Immature natural killer cell (primary cell): ENCODE measurements around the gene CGB1. TPM values are rescaled to one million over a fixed set of nuclear protein-coding genes. Genes with fewer than 3 reads are reported as not detected.
"Not testable (repeated sequence)": the region's sequence is repeated elsewhere in the genome, so short reads cannot be mapped to it uniquely, and the experiment has no call there.

ENCODE experiments used
- DNase-seq, 3 donors: peaks; one replicate each; pipeline ENCODE4 v3.0.0; 2022; ENCODE audit warnings: mixed read lengths in 1 of 3
- H3K27ac Mint-ChIP-seq, 6 donors: one replicate each; pipeline ENCODE4 v1.8.0; 2020; ENCODE audit warnings: mixed read lengths in 6 of 6, mild to moderate bottlenecking in 5 of 6, inconsistent platforms in 4 of 6, moderate library complexity in 3 of 6
- H3K27me3 Mint-ChIP-seq, 3 donors: one replicate each; pipeline ENCODE4 v1.8.0; 2020 to 2021; ENCODE audit warnings: low read depth in 3 of 3, mild to moderate bottlenecking in 3 of 3, mixed read lengths in 3 of 3, moderate library complexity in 3 of 3, inconsistent platforms in 1 of 3
- H3K36me3 Mint-ChIP-seq, 3 donors: one replicate each; pipeline ENCODE4 v1.8.0; 2020; ENCODE audit warnings: mixed read lengths in 3 of 3, inconsistent platforms in 2 of 3, mild to moderate bottlenecking in 2 of 3
- H3K4me1 Mint-ChIP-seq, 2 donors: one replicate each; pipeline ENCODE4 v1.8.0; 2020; ENCODE audit warnings: inconsistent platforms in 2 of 2, mild to moderate bottlenecking in 2 of 2, mixed read lengths in 2 of 2, moderate library complexity in 1 of 2
- H3K4me3 Mint-ChIP-seq, 5 donors: one replicate each; pipeline ENCODE4 v1.8.0; 2020; ENCODE audit warnings: mild to moderate bottlenecking in 5 of 5, mixed read lengths in 5 of 5, inconsistent platforms in 3 of 5, moderate library complexity in 3 of 5
- H3K9me3 Mint-ChIP-seq, 6 donors: one replicate each; pipeline ENCODE4 v1.8.0; 2020; ENCODE audit warnings: mild to moderate bottlenecking in 6 of 6, mixed read lengths in 6 of 6, inconsistent platforms in 4 of 6, moderate library complexity in 3 of 6
- polyA plus RNA-seq, 3 donors: library from polyadenylated mRNA; unstranded; fragments of 300-500 nt; fragmentation: Illumina TruSeq; gene quantifications; one replicate each; pipeline ENCODE4 v1.2.3, GENCODE V29; 2021

The CGB1 gene
- polyA plus RNA-seq, 3 donors from 2014 or later = not detected

- Mint-ChIP-seq H3K27ac (no peak overlapping the region), H3K4me1 (peaks cover 7 to 9% of the 10 kb centered on the region in 2 donors), H3K4me3 (no peak overlapping the region), H3K36me3 (peaks cover 0 to 6% (median 0%) of the 10 kb centered on the region in 3 donors), H3K27me3 (peaks cover 11 to 30% (median 14%) of the 10 kb centered on the region in 3 donors), H3K9me3 (peaks cover 0 to 13% (median 0%) of the 10 kb centered on the region in 6 donors)
- DNase-seq = no peak
Observed at GRCh38 chr19:49067554-49067953, 30.9 kb upstream of the CGB1 start.

GRCh38 chr19:49065905-49066512 is 29.3 kb upstream of the CGB1 start:
- H3K36me3 Mint-ChIP-seq = peaks cover 0 to 6% (median 1%) of the 10 kb centered on the region in 3 donors
- no peak overlapping the region for H3K4me3 Mint-ChIP-seq
- H3K27me3 Mint-ChIP-seq = peaks cover 11 to 30% (median 14%) of the 10 kb centered on the region in 3 donors
- peaks cover 0 to 13% (median 0%) of the 10 kb centered on the region in 6 donors for H3K9me3 Mint-ChIP-seq
- no peak overlapping the region for H3K27ac Mint-ChIP-seq
- DNase-seq = no peak
- peaks cover 4 to 6% of the 10 kb centered on the region in 2 donors for H3K4me1 Mint-ChIP-seq

- H3K36me3 Mint-ChIP-seq = peaks cover 0 to 4% (median 0%) of the 10 kb centered on the region in 3 donors
- no peaks in the 10 kb centered on the region for H3K4me1 Mint-ChIP-seq
- DNase-seq = no peak
- no peak within 1 kb of the TSS for H3K27ac Mint-ChIP-seq
- peaks cover 0 to 7% (median 0%) of the 10 kb centered on the region in 6 donors for H3K9me3 Mint-ChIP-seq
- peaks cover 10 to 24% (median 14%) of the 10 kb centered on the region in 3 donors for H3K27me3 Mint-ChIP-seq
- H3K4me3 Mint-ChIP-seq = no peak within 1 kb of the TSS
Observed at GRCh38 chr19:49064768-49065611, 28.3 kb upstream of the CGB1 start, which contains the start of gene NTF4. NTF4 (minus strand) TSS chr19:49064818; CDS start chr19:49061997, 2,821 bp downstream.

GRCh38 chr19:49064029-49064629 is 27.4 kb upstream of the CGB1 start:
- Mint-ChIP-seq H3K4me3 (no peak overlapping the region), H3K9me3 (peaks cover 0 to 2% (median 0%) of the 10 kb centered on the region in 6 donors), H3K27ac (no peak overlapping the region), H3K4me1 (no peaks in the 10 kb centered on the region), H3K36me3 (peaks cover 0 to 4% (median 4%) of the 10 kb centered on the region in 3 donors), H3K27me3 (peaks cover 9 to 24% (median 12%) of the 10 kb centered on the region in 3 donors)
- DNase-seq = no peak

GRCh38 chr19:49061445-49061844 is 24.8 kb upstream of the CGB1 start:
- peaks cover 19 to 21% (median 19%) of the 10 kb centered on the region in 3 donors for H3K27me3 Mint-ChIP-seq
- peak in 1 of 3 donors; percentile 12 for DNase-seq
- peaks cover 0 to 5% (median 4%) of the 10 kb centered on the region in 3 donors for H3K36me3 Mint-ChIP-seq

GRCh38 chr19:49061000-49061399 is 24.3 kb upstream of the CGB1 start:
- Mint-ChIP-seq H3K9me3 (peaks cover 0 to 2% (median 0%) of the 10 kb centered on the region in 6 donors), H3K4me3 (no peak overlapping the region), H3K27ac (no peak overlapping the region), H3K4me1 (peaks cover 18 to 20% of the 10 kb centered on the region in 2 donors), H3K27me3 (peaks cover 15 to 19% (median 16%) of the 10 kb centered on the region in 3 donors), H3K36me3 (peaks cover 0 to 5% (median 4%) of the 10 kb centered on the region in 3 donors)
- DNase-seq = no peak

More at GRCh38 chr19:49061445-49061844, 24.8 kb upstream of the CGB1 start:
- Mint-ChIP-seq H3K4me1 (peaks cover 16 to 17% of the 10 kb centered on the region in 2 donors), H3K27ac (no peak overlapping the region), H3K4me3 (no peak overlapping the region), H3K9me3 (peaks cover 0 to 2% (median 0%) of the 10 kb centered on the region in 6 donors)

GRCh38 chr19:49059053-49059452 is 22.4 kb upstream of the CGB1 start:
- no peak overlapping the region for H3K27ac Mint-ChIP-seq
- peak overlapping the region in 1 of 5 donors; percentile 10 for H3K4me3 Mint-ChIP-seq
- peaks cover 10 to 16% (median 15%) of the 10 kb centered on the region in 3 donors for H3K27me3 Mint-ChIP-seq
- DNase-seq = no peak
- no peaks in the 10 kb centered on the region for H3K9me3 Mint-ChIP-seq
- peaks cover 0 to 5% (median 4%) of the 10 kb centered on the region in 3 donors for H3K36me3 Mint-ChIP-seq
- peaks cover 18 to 20% of the 10 kb centered on the region in 2 donors for H3K4me1 Mint-ChIP-seq

GRCh38 chr19:49058562-49058961 is 21.9 kb upstream of the CGB1 start:
- Mint-ChIP-seq H3K9me3 (no peaks in the 10 kb centered on the region), H3K27ac (no peak overlapping the region), H3K4me1 (peaks cover 18 to 20% of the 10 kb centered on the region in 2 donors), H3K36me3 (peaks cover 0 to 5% (median 4%) of the 10 kb centered on the region in 3 donors), H3K4me3 (no peak overlapping the region), H3K27me3 (peaks cover 10 to 20% (median 15%) of the 10 kb centered on the region in 3 donors)
- no peak for DNase-seq

- Mint-ChIP-seq H3K4me1 (peaks cover 18 to 20% of the 10 kb centered on the region in 2 donors), H3K9me3 (no peaks in the 10 kb centered on the region), H3K4me3 (peak within 1 kb of the TSS; percentile 81 to 92 (median 89)), H3K36me3 (peaks cover 0 to 5% (median 4%) of the 10 kb centered on the region in 3 donors), H3K27me3 (peaks cover 10 to 20% (median 13%) of the 10 kb centered on the region in 3 donors), H3K27ac (peak within 1 kb of the TSS in 2 of 6 donors; percentile 27 to 46)
- peak in 1 of 3 donors; percentile 19 for DNase-seq
Observed at GRCh38 chr19:49057636-49058234, 21.0 kb upstream of the CGB1 start, which contains the start of gene CGB7. CGB7 (minus strand) TSS chr19:49057749; CDS start chr19:49055375, 2,374 bp downstream.

GRCh38 chr19:49056902-49057596 is 20.4 kb upstream of the CGB1 start:
- Mint-ChIP-seq H3K27me3 (peaks cover 10 to 20% (median 13%) of the 10 kb centered on the region in 3 donors), H3K4me3 (peak overlapping the region; percentile 81 to 92 (median 89)), H3K27ac (peak overlapping the region in 1 of 6 donors; percentile 27), H3K4me1 (peaks cover 18 to 20% of the 10 kb centered on the region in 2 donors)
- DNase-seq = peak in 2 of 3 donors; percentile 9 to 19
- H3K9me3 Mint-ChIP-seq, H3K36me3 Mint-ChIP-seq: not testable (repeated sequence)

GRCh38 chr19:49056101-49056901 is 19.6 kb upstream of the CGB1 start:
- Mint-ChIP-seq H3K27me3 (peaks cover 10 to 20% (median 13%) of the 10 kb centered on the region in 3 donors), H3K4me1 (peaks cover 18 to 20% of the 10 kb centered on the region in 2 donors), H3K27ac (no peak overlapping the region), H3K9me3 (no peaks in the 10 kb centered on the region), H3K36me3 (peaks cover 0 to 5% (median 4%) of the 10 kb centered on the region in 3 donors), H3K4me3 (peak overlapping the region; percentile 81 to 92 (median 89))
- peak; percentile 53 to 57 (median 55) for DNase-seq
